ENCODE results near the gene SETX.

DNA sequence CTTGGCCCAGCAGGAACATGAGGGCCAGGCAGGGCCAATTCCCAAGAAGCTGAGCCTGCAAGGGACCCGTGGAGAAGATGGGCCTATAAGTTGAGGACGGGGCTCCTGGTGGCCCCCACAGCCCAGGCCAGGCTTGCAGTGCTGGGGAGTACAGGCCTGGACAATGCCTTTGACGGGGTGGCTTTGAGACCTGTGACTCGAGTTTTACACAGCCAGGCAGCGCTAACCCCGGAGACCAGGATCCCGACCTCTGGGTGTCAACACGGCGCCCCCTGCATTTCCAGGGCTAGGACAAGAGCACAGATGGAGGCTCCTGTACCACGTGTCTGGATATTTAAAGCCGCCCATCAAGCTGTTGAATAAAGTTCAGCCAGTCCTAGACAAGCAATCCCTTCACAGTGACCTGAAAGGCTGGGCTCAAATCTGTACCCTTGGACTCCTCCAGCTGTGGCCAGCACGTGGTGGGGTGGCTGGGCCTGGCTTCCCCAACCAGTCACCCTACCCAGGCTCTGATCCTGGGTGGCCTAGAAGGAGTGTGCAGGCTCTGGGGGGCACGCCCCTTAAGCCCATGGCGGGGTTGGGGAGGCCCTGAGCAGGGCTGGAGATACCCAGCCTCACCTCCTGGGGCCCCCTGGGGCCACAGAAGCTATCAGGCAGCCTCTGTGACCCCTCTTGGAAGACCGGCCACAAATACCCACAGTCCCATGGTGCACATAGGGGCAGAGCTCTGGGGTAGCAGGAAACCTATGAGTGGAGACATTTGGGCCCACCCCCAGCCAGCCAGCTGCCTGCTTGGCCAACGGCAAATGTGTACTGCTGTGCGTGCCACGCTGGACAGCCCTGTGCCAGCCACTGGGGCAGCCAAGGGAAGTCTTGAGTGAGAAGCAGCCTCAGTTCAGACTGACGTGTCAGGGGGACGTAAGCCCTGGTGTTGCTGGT is 104.2 kb downstream of the SETX start:
- no peak for TF ChIP-seq EZH2 (IDR thresholded peaks at IDR 0.05; ENCODE audit: borderline replicate concordance, insufficient read depth, low read depth, low read length, poor library complexity, severe bottlenecking)
- TF ChIP-seq, protein P1, sequence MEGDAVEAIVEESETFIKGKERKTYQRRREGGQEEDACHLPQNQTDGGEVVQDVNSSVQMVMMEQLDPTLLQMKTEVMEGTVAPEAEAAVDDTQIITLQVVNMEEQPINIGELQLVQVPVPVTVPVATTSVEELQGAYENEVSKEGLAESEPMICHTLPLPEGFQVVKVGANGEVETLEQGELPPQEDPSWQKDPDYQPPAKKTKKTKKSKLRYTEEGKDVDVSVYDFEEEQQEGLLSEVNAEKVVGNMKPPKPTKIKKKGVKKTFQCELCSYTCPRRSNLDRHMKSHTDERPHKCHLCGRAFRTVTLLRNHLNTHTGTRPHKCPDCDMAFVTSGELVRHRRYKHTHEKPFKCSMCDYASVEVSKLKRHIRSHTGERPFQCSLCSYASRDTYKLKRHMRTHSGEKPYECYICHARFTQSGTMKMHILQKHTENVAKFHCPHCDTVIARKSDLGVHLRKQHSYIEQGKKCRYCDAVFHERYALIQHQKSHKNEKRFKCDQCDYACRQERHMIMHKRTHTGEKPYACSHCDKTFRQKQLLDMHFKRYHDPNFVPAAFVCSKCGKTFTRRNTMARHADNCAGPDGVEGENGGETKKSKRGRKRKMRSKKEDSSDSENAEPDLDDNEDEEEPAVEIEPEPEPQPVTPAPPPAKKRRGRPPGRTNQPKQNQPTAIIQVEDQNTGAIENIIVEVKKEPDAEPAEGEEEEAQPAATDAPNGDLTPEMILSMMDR (IDR thresholded peaks at IDR 0.05) = no peak

All from B cell (primary cell).